ENCODE results near the gene SCO2.

- no peak for TF ChIP-seq CTCF (conservative IDR thresholded peaks at IDR 0.05; ENCODE audit: low read depth, low read length)
- no peak for TF ChIP-seq POLR2A (IDR thresholded peaks at IDR 0.05; ENCODE audit: low read depth, low read length)
- no peak for TF ChIP-seq CEBPB (IDR thresholded peaks at IDR 0.05; ENCODE audit: low read depth, low read length)
- no peak for TF ChIP-seq MAZ (IDR thresholded peaks at IDR 0.05; ENCODE audit: borderline replicate concordance, low read depth, low read length)
- TF ChIP-seq, protein P1, sequence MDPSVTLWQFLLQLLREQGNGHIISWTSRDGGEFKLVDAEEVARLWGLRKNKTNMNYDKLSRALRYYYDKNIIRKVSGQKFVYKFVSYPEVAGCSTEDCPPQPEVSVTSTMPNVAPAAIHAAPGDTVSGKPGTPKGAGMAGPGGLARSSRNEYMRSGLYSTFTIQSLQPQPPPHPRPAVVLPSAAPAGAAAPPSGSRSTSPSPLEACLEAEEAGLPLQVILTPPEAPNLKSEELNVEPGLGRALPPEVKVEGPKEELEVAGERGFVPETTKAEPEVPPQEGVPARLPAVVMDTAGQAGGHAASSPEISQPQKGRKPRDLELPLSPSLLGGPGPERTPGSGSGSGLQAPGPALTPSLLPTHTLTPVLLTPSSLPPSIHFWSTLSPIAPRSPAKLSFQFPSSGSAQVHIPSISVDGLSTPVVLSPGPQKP (IDR thresholded peaks at IDR 0.05; ENCODE audit: borderline replicate concordance, low read depth, low read length), result no peak
- TF ChIP-seq FOS (IDR thresholded peaks at IDR 0.05; ENCODE audit: low read depth, low read length), result no peak
- no peak for TF ChIP-seq SMC3 (IDR thresholded peaks at IDR 0.05; ENCODE audit: low read depth, low read length)
- TF ChIP-seq BHLHE40 (IDR thresholded peaks at IDR 0.05; ENCODE audit: low read depth, low read length), result no peak
- TF ChIP-seq RCOR1 (IDR thresholded peaks at IDR 0.05; ENCODE audit: insufficient replicate concordance, low read length), result no peak
- no peak for TF ChIP-seq RFX5 (IDR thresholded peaks at IDR 0.05; ENCODE audit: low read depth, low read length)
- no peak for TF ChIP-seq MAFK (IDR thresholded peaks at IDR 0.05; ENCODE audit: low read depth, low read length)
- no peak for TF ChIP-seq MXI1 (IDR thresholded peaks at IDR 0.05; ENCODE audit: borderline replicate concordance, low read depth, low read length)
- TF ChIP-seq RAD21 (IDR thresholded peaks at IDR 0.05; ENCODE audit: low read length), result no peak
These were observed 708 bp downstream of the SCO2 start for GRCh38 chr22:50524676-50525103.
